Measurements from ENCODE around the gene SLAMF8. TPM values are rescaled to one million over a fixed set of nuclear protein-coding genes. Genes with fewer than 3 reads are reported as not detected.

Gene SLAMF8
- total RNA-seq, 1 donor from 2014 or later, result 34.6 TPM

DNA sequence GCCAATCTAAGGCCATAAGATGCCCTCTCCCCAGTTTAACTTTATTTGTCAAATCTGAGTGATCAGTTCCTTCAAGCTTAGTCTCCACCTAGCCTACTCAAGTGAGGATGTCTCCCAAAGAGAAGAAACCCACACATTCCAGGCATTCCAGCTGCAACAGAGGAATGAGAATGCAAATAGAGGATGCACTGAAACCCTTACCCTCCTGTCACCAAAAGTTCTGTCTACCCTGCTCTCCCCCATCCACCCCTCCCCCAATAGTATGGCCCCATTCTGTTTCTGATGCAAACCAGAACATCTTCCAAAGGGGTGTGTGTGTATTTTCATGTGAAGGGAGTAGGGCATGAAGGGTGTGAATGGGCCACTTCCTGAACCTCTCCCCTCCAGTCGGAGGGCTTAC is 42.9 kb upstream of the SLAMF8 start:
- H3K27ac ChIP-seq, result no peak overlapping the region
- H3K4me3 ChIP-seq, result no peak overlapping the region
- intact Hi-C loops (cut with DNase I), result no loop called here
- no peaks in the 10 kb centered on the region for H3K36me3 ChIP-seq
- DNase-seq (no peak), ATAC-seq (no peak)
- H3K4me1 ChIP-seq, result peaks cover 16% of the 10 kb centered on the region
- no peaks in the 10 kb centered on the region for H3K9me3 ChIP-seq
- TF ChIP-seq, protein P1, sequence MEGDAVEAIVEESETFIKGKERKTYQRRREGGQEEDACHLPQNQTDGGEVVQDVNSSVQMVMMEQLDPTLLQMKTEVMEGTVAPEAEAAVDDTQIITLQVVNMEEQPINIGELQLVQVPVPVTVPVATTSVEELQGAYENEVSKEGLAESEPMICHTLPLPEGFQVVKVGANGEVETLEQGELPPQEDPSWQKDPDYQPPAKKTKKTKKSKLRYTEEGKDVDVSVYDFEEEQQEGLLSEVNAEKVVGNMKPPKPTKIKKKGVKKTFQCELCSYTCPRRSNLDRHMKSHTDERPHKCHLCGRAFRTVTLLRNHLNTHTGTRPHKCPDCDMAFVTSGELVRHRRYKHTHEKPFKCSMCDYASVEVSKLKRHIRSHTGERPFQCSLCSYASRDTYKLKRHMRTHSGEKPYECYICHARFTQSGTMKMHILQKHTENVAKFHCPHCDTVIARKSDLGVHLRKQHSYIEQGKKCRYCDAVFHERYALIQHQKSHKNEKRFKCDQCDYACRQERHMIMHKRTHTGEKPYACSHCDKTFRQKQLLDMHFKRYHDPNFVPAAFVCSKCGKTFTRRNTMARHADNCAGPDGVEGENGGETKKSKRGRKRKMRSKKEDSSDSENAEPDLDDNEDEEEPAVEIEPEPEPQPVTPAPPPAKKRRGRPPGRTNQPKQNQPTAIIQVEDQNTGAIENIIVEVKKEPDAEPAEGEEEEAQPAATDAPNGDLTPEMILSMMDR (IDR thresholded peaks at IDR 0.05), result no peak
- no peaks in the 10 kb centered on the region for H3K27me3 ChIP-seq

GRCh38 chr1:159786465-159786864 is 40.2 kb upstream of the SLAMF8 start:
- TF ChIP-seq, protein P1 (IDR thresholded peaks at IDR 0.05), result no peak
- H3K4me3 ChIP-seq, result no peak overlapping the region
- ATAC-seq, result no peak
- H3K9me3 ChIP-seq, result no peaks in the 10 kb centered on the region
- no peaks in the 10 kb centered on the region for H3K27me3 ChIP-seq
- no peak for DNase-seq
- no peak overlapping the region for H3K27ac ChIP-seq
- intact Hi-C loops (cut with DNase I), result no loop called here
- no peaks in the 10 kb centered on the region for H3K36me3 ChIP-seq
- H3K4me1 ChIP-seq, result peaks cover 8% of the 10 kb centered on the region

GRCh38 chr1:159786966-159787365 is 39.7 kb upstream of the SLAMF8 start:
- Histone ChIP-seq H3K4me1 (peaks cover 3% of the 10 kb centered on the region), H3K9me3 (no peaks in the 10 kb centered on the region), H3K27me3 (no peaks in the 10 kb centered on the region), H3K36me3 (no peaks in the 10 kb centered on the region), H3K4me3 (no peak overlapping the region), H3K27ac (no peak overlapping the region)
- DNase-seq (no peak), ATAC-seq (no peak)
- TF ChIP-seq, protein P1 (IDR thresholded peaks at IDR 0.05), result no peak
- intact Hi-C loops (cut with DNase I), result no loop called here

DNA sequence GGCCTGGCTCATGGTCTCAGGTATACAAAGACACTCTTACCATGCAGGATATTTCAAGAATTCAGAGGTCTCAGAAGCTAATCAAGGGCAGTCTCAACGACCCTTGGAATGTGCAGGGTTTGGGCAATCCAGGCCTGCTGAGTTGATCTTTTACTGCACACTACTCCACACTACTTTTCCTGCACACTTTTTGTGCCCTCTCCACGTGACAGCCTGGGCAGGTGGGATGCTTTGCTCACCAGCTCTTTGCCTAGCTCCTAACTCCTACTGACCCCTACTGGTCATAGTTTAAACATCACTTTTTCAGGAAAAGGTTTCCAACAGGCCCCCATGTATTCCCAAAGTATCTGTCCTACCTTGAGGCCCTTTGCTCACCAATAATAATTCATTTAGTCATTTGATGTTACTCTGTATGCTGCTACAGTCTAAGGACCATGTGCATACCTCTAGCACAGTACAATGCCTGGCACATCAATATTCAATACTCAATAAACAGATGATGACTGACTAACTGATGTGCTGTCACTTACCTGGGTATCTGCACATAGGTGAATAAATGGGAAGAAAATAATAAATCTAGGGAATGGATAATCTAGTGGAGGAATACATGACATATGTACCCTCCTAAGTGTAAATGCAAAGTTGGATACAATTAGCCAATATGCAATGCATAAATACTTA is 36.3 kb upstream of the SLAMF8 start:
- DNase-seq (no peak), ATAC-seq (peak; percentile 87)
- no peaks in the 10 kb centered on the region for H3K4me1 ChIP-seq
- intact Hi-C loops (cut with DNase I), result no loop called here
- TF ChIP-seq, protein P1 (IDR thresholded peaks at IDR 0.05), result peak; percentile 62
- no peaks in the 10 kb centered on the region for H3K36me3 ChIP-seq
- H3K27ac ChIP-seq, result no peak overlapping the region
- H3K9me3 ChIP-seq, result no peaks in the 10 kb centered on the region
- no peak overlapping the region for H3K4me3 ChIP-seq
- H3K27me3 ChIP-seq, result no peaks in the 10 kb centered on the region

- no peaks in the 10 kb centered on the region for H3K9me3 ChIP-seq
- no peaks in the 10 kb centered on the region for H3K27me3 ChIP-seq
- no peak for ATAC-seq
- TF ChIP-seq, protein P1 (IDR thresholded peaks at IDR 0.05), result no peak
- intact Hi-C loops (cut with DNase I), result no loop called here
- H3K4me1 ChIP-seq, result no peaks in the 10 kb centered on the region
- H3K27ac ChIP-seq, result no peak overlapping the region
- no peaks in the 10 kb centered on the region for H3K36me3 ChIP-seq
- no peak for DNase-seq
- no peak overlapping the region for H3K4me3 ChIP-seq
Observed at GRCh38 chr1:159791031-159791430, 35.6 kb upstream of the SLAMF8 start.

GRCh38 chr1:159791461-159791860 is 35.2 kb upstream of the SLAMF8 start:
- TF ChIP-seq, protein P1 (IDR thresholded peaks at IDR 0.05), result no peak
- Histone ChIP-seq H3K27me3 (no peaks in the 10 kb centered on the region), H3K27ac (no peak overlapping the region), H3K4me3 (no peak overlapping the region), H3K36me3 (no peaks in the 10 kb centered on the region), H3K9me3 (no peaks in the 10 kb centered on the region), H3K4me1 (no peaks in the 10 kb centered on the region)
- DNase-seq (no peak), ATAC-seq (no peak)
- intact Hi-C loops (cut with DNase I), result no loop called here
